Uterus (tissue), 2 donors: ENCODE data around the gene INPP5A.

Experiments
- CTCF ChIP-seq, 4 experiments: fragments of 200-600 bp in 2 of 4; fragments of 450-650 bp in 2 of 4; sonication (generic) in 2 of 4; IDR thresholded peaks; one replicate each; pipeline ENCODE4 v1.5.1; 2016 to 2019; ENCODE audit warnings: antibody characterized with exemption in 4 of 4, mild to moderate bottlenecking in 2 of 4, moderate library complexity in 1 of 4
- POLR2A ChIP-seq, 2 donors: fragments of 450-650 bp; IDR thresholded peaks; one replicate each; pipeline ENCODE4 v1.6.1; 2016; ENCODE audit warnings: antibody characterized with exemption in 2 of 2, mild to moderate bottlenecking in 1 of 2, moderate library complexity in 1 of 2

GRCh38 chr10:132777441-132777840 is 239.9 kb downstream of the INPP5A start:
- no peak for TF ChIP-seq CTCF (IDR thresholded peaks at IDR 0.05)
- TF ChIP-seq POLR2A (IDR thresholded peaks at IDR 0.05), result no peak
